ENCODE results near the gene C8G. TPM values are rescaled to one million over a fixed set of nuclear protein-coding genes. Genes with fewer than 3 reads are reported as not detected.

The C8G gene
- polyA plus RNA-seq, 3 donors: 0.85 to 1.1 TPM; not detected in 1

GRCh38 chr9:136988872-136989271, 43.8 kb downstream of the C8G start:
- H3K27ac ChIP-seq (ENCODE audit: low read depth, low read length): no peak overlapping the region
- 92 to 98% (median 97%) methylated on average over 4 of the region's 4 CpGs for WGBS, 3 donors

- WGBS, 3 donors: 76 to 83% (median 78%) methylated on average over 10 of the region's 10 CpGs
- no peak overlapping the region for H3K27ac ChIP-seq (ENCODE audit: low read depth, low read length)
Observed at GRCh38 chr9:136990242-136990911, 45.3 kb downstream of the C8G start.

- WGBS, 3 donors: 0 to 1% (median 1%) methylated on average over 73 to 92 of the region's 92 CpGs
- peak within 1 kb of the TSS; percentile 75 for H3K27ac ChIP-seq (ENCODE audit: low read depth, low read length)
Observed at GRCh38 chr9:136991993-136992818, 47.2 kb downstream of the C8G start, which contains the start of gene PAXX. PAXX (plus strand) TSS chr9:136992422; CDS start chr9:136992444, 22 bp downstream.

- no peak overlapping the region for H3K27ac ChIP-seq (ENCODE audit: low read depth, low read length)
- 39 to 48% (median 43%) methylated on average over 17 to 18 of the region's 18 CpGs for WGBS, 3 donors
Observed at GRCh38 chr9:136992819-136993369, 47.9 kb downstream of the C8G start.

- 67 to 72% (median 72%) methylated on average over 53 to 54 of the region's 54 CpGs for WGBS, 3 donors
- no peak overlapping the region for H3K27ac ChIP-seq (ENCODE audit: low read depth, low read length)
Observed at GRCh38 chr9:136994180-136994887, 49.3 kb downstream of the C8G start.

GRCh38 chr9:136994888-136995230, 49.8 kb downstream of the C8G start:
- 41 to 43% (median 42%) methylated on average over 38 to 40 of the region's 40 CpGs for WGBS, 3 donors
- H3K27ac ChIP-seq (ENCODE audit: low read depth, low read length): no peak overlapping the region

GRCh38 chr9:136995362-136995761, 50.3 kb downstream of the C8G start:
- H3K27ac ChIP-seq (ENCODE audit: low read depth, low read length): no peak overlapping the region
- WGBS, 3 donors: 31 to 41% (median 39%) methylated on average over 28 to 30 of the region's 30 CpGs

GRCh38 chr9:136995772-136996311, 50.8 kb downstream of the C8G start:
- no peak overlapping the region for H3K27ac ChIP-seq (ENCODE audit: low read depth, low read length)

More at GRCh38 chr9:136995772-136996311, 50.8 kb downstream of the C8G start:
- 21 to 29% (median 21%) methylated on average over 11 to 12 of the region's 12 CpGs for WGBS, 3 donors

Other genes starting within 250 kb of the C8G start
- 10 to 100 TPM in 1 of 3 donors, 1 to 10 TPM in 2; 6.0 to 12.8 (median 8.7) TPM for gene DIPK1B, start 232.7 kb upstream of the C8G start, polyA plus RNA-seq
- 10 to 100 TPM in 2 of 3 donors, 1 to 10 TPM in 1; 3.2 to 28.6 (median 15.9) TPM for gene LCN10, start 202.3 kb upstream of the C8G start, polyA plus RNA-seq
- 10 to 100 TPM in 2 of 3 donors, 1 to 10 TPM in 1; 4.7 to 48.0 (median 39.0) TPM for gene LCN6, start 196.7 kb upstream of the C8G start, polyA plus RNA-seq
- not detected for gene LCN8, start 187.0 kb upstream of the C8G start, polyA plus RNA-seq
- gene LCN15, start 180.7 kb upstream of the C8G start, polyA plus RNA-seq: not detected
- 10 to 100 TPM; 74.4 to 89.2 (median 81.8) TPM for gene TMEM141, start 153.9 kb upstream of the C8G start, polyA plus RNA-seq
- 1 to 10 TPM in 1 of 3 donors, under 1 TPM in 2; 0.42 to 3.1 (median 0.79) TPM for gene CCDC183, start 148.9 kb upstream of the C8G start, polyA plus RNA-seq
- gene RABL6, start 137.3 kb upstream of the C8G start, polyA plus RNA-seq: 10 to 100 TPM; 51.5 to 55.7 (median 54.4) TPM
- gene AJM1, start 102.8 kb upstream of the C8G start, polyA plus RNA-seq: 1 to 10 TPM; 1.2 to 4.0 (median 1.7) TPM
- gene PHPT1, start 95.8 kb upstream of the C8G start, polyA plus RNA-seq: 100 to 1,000 TPM; 141 to 146 (median 143) TPM
- 1 to 10 TPM; 4.9 to 9.8 (median 7.2) TPM for gene MAMDC4, start 92.9 kb upstream of the C8G start, polyA plus RNA-seq
- gene EDF1, start 78.9 kb upstream of the C8G start, polyA plus RNA-seq: 100 to 1,000 TPM; 351 to 391 (median 379) TPM
- gene TRAF2, start 58.7 kb upstream of the C8G start, polyA plus RNA-seq: 1 to 10 TPM; 4.0 to 7.2 (median 4.7) TPM
- 100 to 1,000 TPM; 102 to 173 (median 139) TPM for gene FBXW5, start 505 bp upstream of the C8G start, polyA plus RNA-seq
- gene LCN12, start 7.0 kb downstream of the C8G start, polyA plus RNA-seq: 1 to 10 TPM in 1 of 3 donors, under 1 TPM in 1, not detected in 1; 0.67 to 1.4 TPM
- 100 to 1,000 TPM in 1 of 3 donors, 10 to 100 TPM in 2; 22.4 to 185 (median 74.9) TPM for gene PTGDS, start 32.3 kb downstream of the C8G start, polyA plus RNA-seq
- under 1 TPM in 2 of 3 donors, not detected in 1; 0.10 to 0.45 TPM for gene LCNL1, start 37.8 kb downstream of the C8G start, polyA plus RNA-seq
- gene PAXX, start 47.2 kb downstream of the C8G start, polyA plus RNA-seq: 10 to 100 TPM; 34.1 to 51.5 (median 49.1) TPM
- 1 to 10 TPM in 2 of 3 donors, under 1 TPM in 1; 0.33 to 3.0 (median 3.0) TPM for gene CLIC3, start 51.3 kb downstream of the C8G start, polyA plus RNA-seq
- gene ABCA2, start 83.0 kb downstream of the C8G start, polyA plus RNA-seq: 10 to 100 TPM; 15.8 to 42.9 (median 33.1) TPM
- gene FUT7, start 86.8 kb downstream of the C8G start, polyA plus RNA-seq: 1 to 10 TPM in 2 of 3 donors, under 1 TPM in 1; 0.10 to 1.5 (median 1.1) TPM
- 100 to 1,000 TPM in 2 of 3 donors, 10 to 100 TPM in 1; 45.3 to 213 (median 113) TPM for gene NPDC1, start 100.9 kb downstream of the C8G start, polyA plus RNA-seq
- gene ENTPD2, start 108.8 kb downstream of the C8G start, polyA plus RNA-seq: 1 to 10 TPM in 2 of 3 donors, under 1 TPM in 1; 0.61 to 1.6 (median 1.3) TPM
- gene SAPCD2, start 125.3 kb downstream of the C8G start, polyA plus RNA-seq: under 1 TPM; 0.11 to 0.34 (median 0.18) TPM
- 1 to 10 TPM; 3.8 to 9.0 (median 6.0) TPM for gene UAP1L1, start 132.3 kb downstream of the C8G start, polyA plus RNA-seq
- 10 to 100 TPM; 25.8 to 41.6 (median 31.2) TPM for gene MAN1B1, start 141.7 kb downstream of the C8G start, polyA plus RNA-seq
- 100 to 1,000 TPM; 132 to 152 (median 140) TPM for gene DPP7, start 169.5 kb downstream of the C8G start, polyA plus RNA-seq
- under 1 TPM in 1 of 3 donors, not detected in 2; 0.26 TPM for gene GRIN1, start 193.9 kb downstream of the C8G start, polyA plus RNA-seq
- gene LRRC26, start 224.8 kb downstream of the C8G start, polyA plus RNA-seq: under 1 TPM in 2 of 3 donors, not detected in 1; 0.40 to 0.47 TPM
- not detected for gene TMEM210, start 226.8 kb downstream of the C8G start, polyA plus RNA-seq
- 10 to 100 TPM; 27.5 to 39.9 (median 38.6) TPM for gene ANAPC2, start 243.3 kb downstream of the C8G start, polyA plus RNA-seq
- gene SSNA1, start 243.4 kb downstream of the C8G start, polyA plus RNA-seq: 100 to 1,000 TPM in 1 of 3 donors, 10 to 100 TPM in 2; 70.9 to 103 (median 98.2) TPM

Measured in adipose tissue (tissue), 3 donors.